Measurements from ENCODE around the gene SDSL.

The SDSL gene

GRCh38 chr12:113463746-113464451, 41.7 kb downstream of the SDSL start:
- no peak for TF ChIP-seq CTCF (IDR thresholded peaks at IDR 0.05)
- no peak overlapping the region for H3K27ac ChIP-seq
- DNase-seq (ENCODE audit: low spot score): no peak
- H3K4me3 ChIP-seq: peak overlapping the region; percentile 69

GRCh38 chr12:113464452-113464775, 42.2 kb downstream of the SDSL start:
- peak overlapping the region; percentile 69 for H3K4me3 ChIP-seq
- TF ChIP-seq CTCF (IDR thresholded peaks at IDR 0.05): no peak
- no peak for DNase-seq (ENCODE audit: low spot score)
- no peak overlapping the region for H3K27ac ChIP-seq

GRCh38 chr12:113464852-113465719, 42.9 kb downstream of the SDSL start:
- no peak for DNase-seq (ENCODE audit: low spot score)
- no peak for TF ChIP-seq CTCF (IDR thresholded peaks at IDR 0.05)
- Histone ChIP-seq H3K27ac (no peak overlapping the region), H3K4me3 (peak overlapping the region; percentile 69)

GRCh38 chr12:113465808-113466453, 43.8 kb downstream of the SDSL start:
- peak overlapping the region; percentile 69 for H3K4me3 ChIP-seq

GRCh38 chr12:113466454-113467141, 44.4 kb downstream of the SDSL start:
- H3K4me3 ChIP-seq: peak overlapping the region; percentile 66
- no peak for DNase-seq (ENCODE audit: low spot score)
- TF ChIP-seq CTCF (IDR thresholded peaks at IDR 0.05): no peak
- H3K27ac ChIP-seq: no peak overlapping the region

More at GRCh38 chr12:113465808-113466453, 43.8 kb downstream of the SDSL start:
- no peak for TF ChIP-seq CTCF (IDR thresholded peaks at IDR 0.05)
- no peak overlapping the region for H3K27ac ChIP-seq
- no peak for DNase-seq (ENCODE audit: low spot score)

- H3K27ac ChIP-seq: no peak overlapping the region
- DNase-seq (ENCODE audit: low spot score): no peak
- TF ChIP-seq CTCF (IDR thresholded peaks at IDR 0.05): no peak
- H3K4me3 ChIP-seq: peak overlapping the region; percentile 66
Observed at GRCh38 chr12:113467142-113467501, 44.9 kb downstream of the SDSL start.
